Small intestine (tissue), 7 donors: ENCODE results near the gene TTC23. TPM values are rescaled to one million over a fixed set of nuclear protein-coding genes. Genes with fewer than 3 reads are reported as not detected.

Experiments
- DNase-seq, 2 donors: peaks; one replicate each; pipeline versions ENCODE4 v3.0.0 to v3.0.0-alpha.2; 2013
- FAIRE-seq: peaks from 2 replicates; lab custom pipeline; 2012; peaks lifted over from hg19 to GRCh38; lab: Jason Lieb, UNC
- H3K27ac ChIP-seq, 3 donors: one replicate each; pipeline ENCODE4 v1.5.1; 2013; ENCODE audit warnings: low read length in 2 of 3, mild to moderate bottlenecking in 2 of 3, control low read depth in 1 of 3, inconsistent platforms in 1 of 3, low read depth in 1 of 3, moderate library complexity in 1 of 3
- H3K27me3 ChIP-seq, 3 donors: one replicate each; pipeline ENCODE4 v1.6.1; 2013; ENCODE audit warnings: low read length in 3 of 3, inconsistent platforms in 1 of 3; ENCODE audit not compliant: control insufficient read depth in 3 of 3, insufficient read depth in 3 of 3
- H3K36me3 ChIP-seq, 3 donors: one replicate each; pipeline ENCODE4 v1.6.1; 2013; ENCODE audit warnings: low read length in 3 of 3, inconsistent platforms in 1 of 3, low read depth in 1 of 3, mild to moderate bottlenecking in 1 of 3, moderate library complexity in 1 of 3; ENCODE audit not compliant: control insufficient read depth in 3 of 3, insufficient read depth in 2 of 3
- H3K4me1 ChIP-seq, 3 donors: one replicate each; pipeline ENCODE4 v1.6.1; 2013; ENCODE audit warnings: low read length in 2 of 3, inconsistent platforms in 1 of 3, low read depth in 1 of 3, mild to moderate bottlenecking in 1 of 3, moderate library complexity in 1 of 3; ENCODE audit not compliant: control insufficient read depth in 3 of 3, insufficient read depth in 2 of 3
- H3K4me3 ChIP-seq, 3 donors: one replicate each; pipeline ENCODE4 v1.5.1; 2013; ENCODE audit warnings: low read length in 3 of 3, control low read depth in 1 of 3, inconsistent platforms in 1 of 3, low read depth in 1 of 3, mild to moderate bottlenecking in 1 of 3, moderate library complexity in 1 of 3
- H3K9me3 ChIP-seq, 2 donors: one replicate each; pipeline ENCODE4 v1.6.1; 2013; ENCODE audit warnings: low read depth in 1 of 2, low read length in 1 of 2; ENCODE audit not compliant: control insufficient read depth in 2 of 2, insufficient read depth in 1 of 2
- WGBS, 3 donors: extraction: QIAGEN DNeasy Blood & Tissue Kit; methylation state at CpG; one replicate each; pipeline ENCODE4 v1.1.7; 2013; 5-methylcytosine and 5-hydroxymethylcytosine counted together
- polyA plus RNA-seq, 4 donors: library from polyadenylated mRNA; stranded (reverse) in 3 of 4; unstranded in 1 of 4; fragments of 200-250 nt in 3 of 4; fragments of 120-200 nt in 1 of 4; gene quantifications; one replicate each; pipeline versions ENCODE4 v1.2.1 to v1.2.3, GENCODE V29; 2013
- donor health status: healthy with polysubstance abuse.
- donor health status: control.
- donor health status: control.
- donor health status: Bipolar disorder and iron deficiency.
- donor health status: healthy.

The TTC23 gene
- polyA plus RNA-seq, 4 donors = 3.6 to 17.2 (median 6.3) TPM

DNA sequence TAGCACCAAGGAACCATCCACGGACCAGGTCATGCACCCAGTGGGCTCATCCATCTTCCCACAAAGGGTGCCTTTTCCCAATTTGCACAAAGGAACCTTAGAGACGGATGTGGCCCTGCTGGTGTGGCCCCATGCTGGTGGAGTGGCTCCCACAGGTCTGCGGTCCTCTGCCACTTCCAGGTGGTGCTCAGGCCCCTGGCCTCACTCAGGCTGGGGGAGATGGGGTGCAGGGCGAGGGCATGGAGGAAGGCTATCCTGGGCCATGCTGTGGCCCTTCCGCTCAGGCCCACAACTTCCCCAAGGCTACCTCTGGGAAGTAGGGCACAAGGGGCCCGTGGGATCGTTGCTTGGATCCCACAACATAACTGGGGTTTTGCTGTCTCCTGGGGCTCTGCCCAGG lies 149.7 kb downstream of the TTC23 start:
- Histone ChIP-seq H3K4me1 (no peaks in the 10 kb centered on the region), H3K9me3 (no peaks in the 10 kb centered on the region), H3K27me3 (peaks cover 0 to 44% (median 3%) of the 10 kb centered on the region in 3 donors), H3K4me3 (no peak overlapping the region), H3K36me3 (no peaks in the 10 kb centered on the region), H3K27ac (no peak overlapping the region)
- 85 to 91% (median 91%) methylated on average over 7 of the region's 7 CpGs for WGBS, 3 donors
- FAIRE-seq (no peak), DNase-seq (no peak)

GRCh38 chr15:99098991-99099390 lies 150.4 kb downstream of the TTC23 start:
- WGBS, 3 donors = 71 to 76% (median 76%) methylated on average over 6 of the region's 6 CpGs
- H3K27ac ChIP-seq = no peak overlapping the region
- peaks cover 0 to 44% (median 3%) of the 10 kb centered on the region in 3 donors for H3K27me3 ChIP-seq
- FAIRE-seq = no peak
- no peaks in the 10 kb centered on the region for H3K36me3 ChIP-seq
- no peak for DNase-seq
- H3K4me1 ChIP-seq = no peaks in the 10 kb centered on the region
- no peak overlapping the region for H3K4me3 ChIP-seq
- H3K9me3 ChIP-seq = no peaks in the 10 kb centered on the region

DNA sequence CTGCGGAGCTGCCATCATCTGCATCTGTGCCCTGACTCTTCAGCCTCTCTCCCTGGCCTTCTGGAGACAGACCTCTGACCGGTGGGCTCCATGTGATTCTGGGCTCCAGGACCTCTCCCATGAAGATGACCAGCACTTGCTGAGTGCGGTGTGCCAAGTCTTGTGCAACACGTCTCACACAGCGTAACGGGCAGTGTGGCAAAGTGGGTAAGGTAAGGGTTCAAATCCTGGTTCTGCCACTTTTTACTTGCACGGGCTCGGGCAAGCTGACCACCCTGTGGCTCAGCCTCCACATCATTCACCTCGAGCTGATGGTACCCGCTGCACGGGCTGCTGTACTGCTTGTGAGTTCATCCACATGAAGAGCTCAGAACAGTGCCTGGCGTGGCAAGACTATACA lies 151.0 kb downstream of the TTC23 start:
- no peaks in the 10 kb centered on the region for H3K4me1 ChIP-seq
- no peak for FAIRE-seq

GRCh38 chr15:99097441-99098410 lies 151.7 kb downstream of the TTC23 start:
- no peak overlapping the region for H3K4me3 ChIP-seq
- DNase-seq (no peak), FAIRE-seq (no peak)
- H3K4me1 ChIP-seq = no peaks in the 10 kb centered on the region
- H3K27ac ChIP-seq = no peak overlapping the region
- 81 to 86% (median 82%) methylated on average over 14 of the region's 14 CpGs for WGBS, 3 donors
- H3K9me3 ChIP-seq = no peaks in the 10 kb centered on the region
- H3K36me3 ChIP-seq = no peaks in the 10 kb centered on the region
- peaks cover 0 to 38% (median 3%) of the 10 kb centered on the region in 3 donors for H3K27me3 ChIP-seq

More for the DNA sequence above, 151.0 kb downstream of the TTC23 start:
- WGBS, 3 donors = 78 to 89% (median 82%) methylated on average over 12 of the region's 12 CpGs
- no peak for DNase-seq
- H3K36me3 ChIP-seq = no peaks in the 10 kb centered on the region
- no peak overlapping the region for H3K27ac ChIP-seq
- H3K27me3 ChIP-seq = peaks cover 0 to 44% (median 3%) of the 10 kb centered on the region in 3 donors
- H3K9me3 ChIP-seq = no peaks in the 10 kb centered on the region
- H3K4me3 ChIP-seq = no peak overlapping the region

GRCh38 chr15:99096894-99097426 lies 152.4 kb downstream of the TTC23 start:
- no peaks in the 10 kb centered on the region for H3K4me1 ChIP-seq
- no peak for FAIRE-seq
- H3K4me3 ChIP-seq = no peak overlapping the region
- no peak overlapping the region for H3K27ac ChIP-seq
- no peaks in the 10 kb centered on the region for H3K9me3 ChIP-seq
- no peak for DNase-seq
- peaks cover 0 to 30% (median 3%) of the 10 kb centered on the region in 3 donors for H3K27me3 ChIP-seq
- WGBS, 3 donors = 87 to 90% (median 88%) methylated on average over 11 of the region's 11 CpGs
- H3K36me3 ChIP-seq = no peaks in the 10 kb centered on the region

DNA sequence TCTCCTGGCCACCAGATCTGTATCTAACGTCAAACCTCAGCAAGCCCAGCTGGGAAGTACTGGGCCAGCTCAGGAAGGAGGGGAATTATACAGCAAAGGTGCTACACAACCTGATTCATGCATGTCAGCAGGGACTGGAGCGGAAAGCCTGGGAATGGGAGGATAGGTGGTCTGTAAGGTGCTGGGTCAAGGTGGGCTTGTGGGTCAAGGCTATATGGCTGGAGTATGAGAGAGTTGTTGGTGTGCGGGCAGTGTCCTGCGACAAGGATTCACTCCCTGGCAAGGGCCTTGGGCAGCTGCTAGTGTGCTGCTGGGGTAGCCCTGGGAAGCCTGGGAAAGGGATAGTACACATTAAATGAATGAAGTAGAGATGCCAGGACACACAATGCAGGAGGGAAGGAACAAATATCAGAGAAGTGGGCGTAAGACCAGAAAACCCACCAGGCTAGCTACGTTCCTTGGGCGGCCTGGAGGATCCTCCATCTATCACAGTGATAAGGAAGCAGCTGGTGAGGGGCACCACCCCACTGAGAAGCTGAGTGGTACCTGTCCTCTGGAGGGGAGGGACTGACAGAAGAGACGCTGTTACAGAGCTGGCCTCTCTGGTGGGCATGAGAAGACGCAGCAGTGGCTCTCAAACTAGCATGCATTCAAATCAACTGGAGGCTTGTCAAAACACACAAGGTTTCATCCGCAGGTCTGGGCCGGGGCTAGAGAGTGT lies 153.0 kb downstream of the TTC23 start:
- no peak for FAIRE-seq
- Histone ChIP-seq H3K4me3 (no peak overlapping the region), H3K27ac (no peak overlapping the region), H3K4me1 (no peaks in the 10 kb centered on the region), H3K27me3 (peaks cover 0 to 27% (median 3%) of the 10 kb centered on the region in 3 donors), H3K36me3 (no peaks in the 10 kb centered on the region), H3K9me3 (no peaks in the 10 kb centered on the region)
- no peak for DNase-seq
- 92 to 95% (median 94%) methylated on average over 11 of the region's 11 CpGs for WGBS, 3 donors

- FAIRE-seq (no peak), DNase-seq (no peak)
- Histone ChIP-seq H3K9me3 (no peaks in the 10 kb centered on the region), H3K27ac (no peak overlapping the region), H3K4me3 (no peak overlapping the region), H3K27me3 (peaks cover 0 to 25% (median 3%) of the 10 kb centered on the region in 3 donors), H3K4me1 (no peaks in the 10 kb centered on the region), H3K36me3 (no peaks in the 10 kb centered on the region)
- WGBS, 3 donors = 64 to 74% (median 64%) methylated on average over 3 of the region's 3 CpGs
These were observed 153.8 kb downstream of the TTC23 start for GRCh38 chr15:99095626-99096025.

- no peaks in the 10 kb centered on the region for H3K9me3 ChIP-seq
- peaks cover 0 to 6% (median 0%) of the 10 kb centered on the region in 3 donors for H3K27me3 ChIP-seq
- H3K27ac ChIP-seq = no peak overlapping the region
- 86 to 88% (median 86%) methylated on average over 13 of the region's 13 CpGs for WGBS, 3 donors
- no peak overlapping the region for H3K4me3 ChIP-seq
- no peak for DNase-seq
- FAIRE-seq = no peak
- no peaks in the 10 kb centered on the region for H3K36me3 ChIP-seq
- H3K4me1 ChIP-seq = no peaks in the 10 kb centered on the region
These were observed 156.7 kb downstream of the TTC23 start for GRCh38 chr15:99092554-99093172.
